ENCODE results near the gene AADACL4.
"Not testable (repeated sequence)": the region's sequence is repeated elsewhere in the genome, so short reads cannot be mapped to it uniquely, and the experiment has no call there.

DNA sequence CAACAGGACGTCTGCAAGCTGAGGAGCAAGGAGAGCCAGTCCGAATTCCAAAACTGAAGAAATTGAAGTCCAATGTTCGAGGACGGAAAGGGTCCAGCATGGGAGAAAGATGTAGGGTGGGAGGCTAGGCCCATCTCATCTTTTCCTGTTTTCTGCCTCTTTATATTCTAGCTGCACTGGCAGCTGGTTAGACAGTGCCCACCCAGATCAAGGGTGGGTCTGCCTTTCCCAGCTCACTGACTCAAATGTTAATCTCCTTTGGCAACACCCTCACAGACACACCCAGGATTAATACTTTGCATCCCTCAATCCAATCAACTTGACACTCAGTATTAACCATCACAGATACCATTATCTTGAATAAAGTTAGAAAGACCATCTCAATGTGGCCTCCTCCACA lies 32.2 kb downstream of the AADACL4 start:
- not testable (repeated sequence) for TF ChIP-seq CTCF (IDR thresholded peaks at IDR 0.05; ENCODE audit: insufficient read depth, low read length); SPI1 (IDR thresholded peaks at IDR 0.05; ENCODE audit: borderline replicate concordance, low read depth); POLR2AphosphoS5 (IDR thresholded peaks at IDR 0.05; ENCODE audit: low read depth); REST (IDR thresholded peaks at IDR 0.05; ENCODE audit: insufficient replicate concordance, low read depth); GABPA (IDR thresholded peaks at IDR 0.05; ENCODE audit: low read depth)
